Measurements from ENCODE around the gene AOC2. TPM values are rescaled to one million over a fixed set of nuclear protein-coding genes. Genes with fewer than 3 reads are reported as not detected.
A peak's percentile ranks its signal among the peaks of the same experiment; 100 is the strongest.

AOC2 gene
- total and polyA plus RNA-seq, 2 of the 13 experiments (the other 11 are each of a cell fraction or from before 2014, with no cell fraction given): 1.2 to 3.3 TPM

GRCh38 chr17:42878123-42878880, 33.9 kb downstream of the AOC2 start (continued):
- TF ChIP-seq ZNF280D (CRISPR knock-in tag; IDR thresholded peaks at IDR 0.05) (no peak), FOXP4 (CRISPR knock-in tag; IDR thresholded peaks at IDR 0.05) (peak; percentile 57; the same call in 1 of the 2 replicates), SP5 (CRISPR knock-in tag; IDR thresholded peaks at IDR 0.05; ENCODE audit: borderline replicate concordance, low read depth) (no peak), ZNF331 (CRISPR knock-in tag; IDR thresholded peaks at IDR 0.05) (0 out of 2 replicates have a peak, but pooled peaks have one; percentile 46), ATF6 (CRISPR knock-in tag; conservative IDR thresholded peaks at IDR 0.05) (no peak), ELF3 (CRISPR knock-in tag; IDR thresholded peaks at IDR 0.05) (no peak), TSC22D2 (CRISPR knock-in tag; IDR thresholded peaks at IDR 0.05; ENCODE audit: borderline replicate concordance) (no peak), KDM1A (CRISPR knock-in tag; IDR thresholded peaks at IDR 0.05) (no peak), DPF2 (CRISPR knock-in tag; IDR thresholded peaks at IDR 0.05; ENCODE audit: borderline replicate concordance, low read depth) (0 out of 2 replicates have a peak, but pooled peaks have one; percentile 30), ZMYM2 (CRISPR knock-in tag; IDR thresholded peaks at IDR 0.05) (0 out of 2 replicates have a peak, but pooled peaks have one; percentile 15)
- TF ChIP-seq, protein P1, sequence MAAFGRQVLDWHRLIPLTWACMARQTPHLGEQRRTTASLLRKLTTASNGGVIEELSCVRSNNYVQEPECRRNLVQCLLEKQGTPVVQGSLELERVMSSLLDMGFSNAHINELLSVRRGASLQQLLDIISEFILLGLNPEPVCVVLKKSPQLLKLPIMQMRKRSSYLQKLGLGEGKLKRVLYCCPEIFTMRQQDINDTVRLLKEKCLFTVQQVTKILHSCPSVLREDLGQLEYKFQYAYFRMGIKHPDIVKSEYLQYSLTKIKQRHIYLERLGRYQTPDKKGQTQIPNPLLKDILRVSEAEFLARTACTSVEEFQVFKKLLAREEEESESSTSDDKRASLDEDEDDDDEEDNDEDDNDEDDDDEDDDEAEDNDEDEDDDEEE (CRISPR knock-in tag; IDR thresholded peaks at IDR 0.05): 0 out of 2 replicates have a peak, but pooled peaks have one; percentile 26
- TF ChIP-seq, protein P2, sequence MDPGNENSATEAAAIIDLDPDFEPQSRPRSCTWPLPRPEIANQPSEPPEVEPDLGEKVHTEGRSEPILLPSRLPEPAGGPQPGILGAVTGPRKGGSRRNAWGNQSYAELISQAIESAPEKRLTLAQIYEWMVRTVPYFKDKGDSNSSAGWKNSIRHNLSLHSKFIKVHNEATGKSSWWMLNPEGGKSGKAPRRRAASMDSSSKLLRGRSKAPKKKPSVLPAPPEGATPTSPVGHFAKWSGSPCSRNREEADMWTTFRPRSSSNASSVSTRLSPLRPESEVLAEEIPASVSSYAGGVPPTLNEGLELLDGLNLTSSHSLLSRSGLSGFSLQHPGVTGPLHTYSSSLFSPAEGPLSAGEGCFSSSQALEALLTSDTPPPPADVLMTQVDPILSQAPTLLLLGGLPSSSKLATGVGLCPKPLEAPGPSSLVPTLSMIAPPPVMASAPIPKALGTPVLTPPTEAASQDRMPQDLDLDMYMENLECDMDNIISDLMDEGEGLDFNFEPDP (CRISPR knock-in tag; conservative IDR thresholded peaks at IDR 0.05): no peak
- TF ChIP-seq, protein P3, sequence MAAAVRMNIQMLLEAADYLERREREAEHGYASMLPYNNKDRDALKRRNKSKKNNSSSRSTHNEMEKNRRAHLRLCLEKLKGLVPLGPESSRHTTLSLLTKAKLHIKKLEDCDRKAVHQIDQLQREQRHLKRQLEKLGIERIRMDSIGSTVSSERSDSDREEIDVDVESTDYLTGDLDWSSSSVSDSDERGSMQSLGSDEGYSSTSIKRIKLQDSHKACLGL (CRISPR knock-in tag; IDR thresholded peaks at IDR 0.05): no peak
- TF ChIP-seq, protein P4, sequence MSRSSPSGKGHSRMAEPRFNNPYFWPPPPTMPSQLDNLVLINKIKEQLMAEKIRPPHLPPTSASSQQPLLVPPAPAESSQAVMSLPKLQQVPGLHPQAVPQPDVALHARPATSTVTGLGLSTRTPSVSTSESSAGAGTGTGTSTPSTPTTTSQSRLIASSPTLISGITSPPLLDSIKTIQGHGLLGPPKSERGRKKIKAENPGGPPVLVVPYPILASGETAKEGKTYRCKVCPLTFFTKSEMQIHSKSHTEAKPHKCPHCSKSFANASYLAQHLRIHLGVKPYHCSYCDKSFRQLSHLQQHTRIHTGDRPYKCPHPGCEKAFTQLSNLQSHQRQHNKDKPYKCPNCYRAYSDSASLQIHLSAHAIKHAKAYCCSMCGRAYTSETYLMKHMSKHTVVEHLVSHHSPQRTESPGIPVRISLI (CRISPR knock-in tag; IDR thresholded peaks at IDR 0.05; ENCODE audit: borderline replicate concordance): peak; percentile 95

Measured in HepG2 (cell line).